MM.1S (cell line): Measurements from ENCODE around the gene PAPPA.

ENCODE experiments used
- CTCF ChIP-seq: fragments of 300-600 bp; sonication (generic); IDR thresholded peaks from 2 replicates; pipeline ENCODE4 v1.5.1; 2016; ENCODE audit warnings: antibody characterized with exemption, low read length, mixed read lengths
- EZH2 ChIP-seq: fragments of 300-600 bp; sonication (generic); optimal IDR thresholded peaks from 2 replicates; pipeline ENCODE3; 2017; ENCODE audit warnings: low read depth, mild to moderate bottlenecking, antibody characterized with exemption, low read length, mixed read lengths

DNA sequence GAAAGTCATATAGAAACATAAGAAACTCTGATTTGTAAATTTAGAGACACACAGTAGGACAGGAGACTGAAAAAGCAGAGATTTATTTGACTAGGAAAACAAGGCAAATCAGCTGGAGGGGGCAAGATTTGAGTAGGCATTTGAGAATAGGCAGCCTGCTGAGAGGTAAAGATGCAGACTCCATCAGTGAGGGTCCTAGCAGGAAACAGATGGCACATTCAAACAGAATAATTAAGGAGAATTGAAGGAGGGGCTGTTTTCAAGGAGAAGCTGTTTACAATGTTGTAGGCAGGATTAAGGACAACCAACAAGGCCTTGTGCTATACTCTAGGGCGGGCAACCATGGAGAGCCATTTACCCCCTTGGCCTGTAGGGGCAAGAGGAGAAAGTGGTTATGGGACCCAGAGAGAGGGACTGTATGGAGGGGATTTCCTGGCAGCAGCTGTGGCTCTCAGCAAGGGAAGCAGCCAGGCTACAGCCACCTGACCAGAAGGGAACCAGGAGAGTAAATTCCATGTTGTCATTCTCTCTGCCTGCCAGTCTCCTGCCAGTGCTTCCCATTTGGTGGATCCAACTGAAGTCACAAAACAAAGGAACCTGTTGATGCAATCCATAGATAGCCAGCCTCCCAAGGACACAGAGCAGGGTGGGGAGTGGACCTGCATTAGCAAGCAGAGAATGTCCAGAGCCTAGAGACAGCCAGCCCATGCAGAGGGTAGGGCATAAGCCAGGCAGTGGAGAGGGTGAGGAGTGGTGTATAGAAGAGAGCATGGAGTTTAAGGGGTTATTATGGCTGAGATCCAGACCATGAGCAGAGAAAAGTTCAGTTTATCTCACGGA is 38.2 kb downstream of the PAPPA start:
- TF ChIP-seq CTCF: no peak
- TF ChIP-seq EZH2: no peak
